AG04449 (cell line): Measurements from ENCODE around the gene SEMA5A.

Experiments
- CTCF ChIA-PET: fragments of 350-600 bp; formaldehyde crosslinking; extraction: SDS; loops from one replicate; lab custom pipeline; 2021; ENCODE audit warnings: antibody characterized with exemption; lab: Yijun Ruan, JAX
- POLR2A ChIA-PET: fragments of 400-600, 350-600 bp; formaldehyde crosslinking; extraction: SDS; loops from one replicate; lab custom pipeline; 2020; ENCODE audit warnings: antibody characterized with exemption, inconsistent platforms; lab: Yijun Ruan, JAX
- DNase-seq: peaks from one replicate; pipeline ENCODE4 v3.0.0-alpha.2; 2010; ENCODE audit warnings: low read depth, low spot score
- H3K4me3 ChIP-seq: 2 replicates; pipeline ENCODE4 v1.5.1; 2011; ENCODE audit warnings: low read depth, mild to moderate bottlenecking, control low read depth, low read length
- CTCF ChIP-seq: IDR thresholded peaks from one replicate; pipeline ENCODE4 v1.5.1; 2011; ENCODE audit warnings: mild to moderate bottlenecking, moderate library complexity, low read length, control low read depth, inconsistent platforms; ENCODE audit not compliant: insufficient read depth; ENCODE audit errors: missing control alignments

Gene SEMA5A

GRCh38 chr5:9066349-9066748 is 479.5 kb downstream of the SEMA5A start:
- no peak for DNase-seq
- no peak for TF ChIP-seq CTCF
- ChIA-PET POLR2A (no interaction called here), CTCF (interaction anchor here (2.6 kb wide), 1 partner anchor 141 kb away, joined by 6 read pairs; no protein-coding TSS in a partner anchor)
- no peak overlapping the region for H3K4me3 ChIP-seq

GRCh38 chr5:9063615-9064245 is 482.1 kb downstream of the SEMA5A start:
- ChIA-PET CTCF (no interaction called here), POLR2A (no interaction called here)
- no peak for TF ChIP-seq CTCF
- no peak overlapping the region for H3K4me3 ChIP-seq
- DNase-seq = no peak

- DNase-seq = no peak
- POLR2A ChIA-PET = no interaction called here
- CTCF ChIA-PET = no interaction called here
- TF ChIP-seq CTCF = no peak
- H3K4me3 ChIP-seq = no peak overlapping the region
These were observed 483.0 kb downstream of the SEMA5A start for GRCh38 chr5:9062873-9063272.

- TF ChIP-seq CTCF = no peak
- CTCF ChIA-PET = no interaction called here
- POLR2A ChIA-PET = interaction anchor here (1.3 kb wide), 1 partner anchor 13 kb away, joined by 4 read pairs; no protein-coding TSS in a partner anchor
- peak; percentile 90 for DNase-seq
- no peak overlapping the region for H3K4me3 ChIP-seq
These were observed 485.8 kb downstream of the SEMA5A start for GRCh38 chr5:9059920-9060691.

GRCh38 chr5:9058666-9059065 is 487.2 kb downstream of the SEMA5A start:
- POLR2A ChIA-PET = no interaction called here
- CTCF ChIA-PET = interaction anchor here (0.7 to 1.1 kb wide), 3 partner anchors 11 to 150 kb away, joined by 3 read pairs; no protein-coding TSS in a partner anchor
- TF ChIP-seq CTCF = no peak
- DNase-seq = no peak
- no peak overlapping the region for H3K4me3 ChIP-seq

- ChIA-PET CTCF (interaction anchor here (0.7 to 1.1 kb wide), 3 partner anchors 11 to 150 kb away, joined by 3 read pairs; no protein-coding TSS in a partner anchor), POLR2A (no interaction called here)
- H3K4me3 ChIP-seq = no peak overlapping the region
- TF ChIP-seq CTCF = no peak
- DNase-seq = no peak
These were observed 487.7 kb downstream of the SEMA5A start for GRCh38 chr5:9058161-9058560.
